Chondrocyte (in vitro differentiated cells): ENCODE measurements around the gene PITPNM2. TPM values are rescaled to one million over a fixed set of nuclear protein-coding genes. Genes with fewer than 3 reads are reported as not detected.
A peak's percentile ranks its signal among the peaks of the same experiment; 100 is the strongest.

ENCODE experiments used
- DNase-seq: peaks from one replicate; pipeline ENCODE4 v3.0.0; 2021; ENCODE audit warnings: mixed read lengths, low spot score
- H3K27ac Mint-ChIP-seq: one replicate; pipeline ENCODE4 v1.8.0; 2021; ENCODE audit warnings: mild to moderate bottlenecking, moderate library complexity, mixed read lengths; ENCODE audit not compliant: unreplicated experiment
- H3K27me3 Mint-ChIP-seq: 2 replicates; pipeline ENCODE4 v1.8.0; 2021; ENCODE audit warnings: low read depth, mixed read lengths
- H3K36me3 Mint-ChIP-seq: 2 replicates; pipeline ENCODE4 v1.8.0; 2021; ENCODE audit warnings: low read depth, mixed read lengths
- H3K4me1 Mint-ChIP-seq: 2 replicates; pipeline ENCODE4 v1.8.0; 2021; ENCODE audit warnings: low read depth, mild to moderate bottlenecking, mixed read lengths
- H3K4me3 Mint-ChIP-seq: one replicate; pipeline ENCODE4 v1.8.0; 2021; ENCODE audit warnings: mild to moderate bottlenecking, moderate library complexity, mixed read lengths; ENCODE audit not compliant: unreplicated experiment
- H3K9me3 Mint-ChIP-seq: 2 replicates; pipeline ENCODE4 v1.8.0; 2021; ENCODE audit warnings: low read depth, mixed read lengths
- long read RNA-seq: library from polyadenylated mRNA; stranded (forward); transcript quantifications from one replicate; pipeline ENCODE4 v2.0.0, GENCODE V29; 2021
- total RNA-seq: library from RNA; stranded (reverse); gene quantifications from 3 replicates; pipeline ENCODE4 v1.2.1, GENCODE V29; 2021
- TF ChIP-seq, protein P1 (sequence below): fragments of 200-600 bp; sonication (generic); IDR thresholded peaks from 2 replicates; pipeline ENCODE4 v1.5.0; 2021; ENCODE audit warnings: antibody characterized with exemption, mild to moderate bottlenecking, moderate library complexity

PITPNM2 gene
- 6.1 to 11.6 TPM (median 11.5 TPM) in 3 replicates for total RNA-seq
- long read RNA-seq, partial matches to known transcripts: 17 of 20 reads
- long read RNA-seq, other reads (novel, unspliced or antisense): 3 of 20 reads

DNA sequence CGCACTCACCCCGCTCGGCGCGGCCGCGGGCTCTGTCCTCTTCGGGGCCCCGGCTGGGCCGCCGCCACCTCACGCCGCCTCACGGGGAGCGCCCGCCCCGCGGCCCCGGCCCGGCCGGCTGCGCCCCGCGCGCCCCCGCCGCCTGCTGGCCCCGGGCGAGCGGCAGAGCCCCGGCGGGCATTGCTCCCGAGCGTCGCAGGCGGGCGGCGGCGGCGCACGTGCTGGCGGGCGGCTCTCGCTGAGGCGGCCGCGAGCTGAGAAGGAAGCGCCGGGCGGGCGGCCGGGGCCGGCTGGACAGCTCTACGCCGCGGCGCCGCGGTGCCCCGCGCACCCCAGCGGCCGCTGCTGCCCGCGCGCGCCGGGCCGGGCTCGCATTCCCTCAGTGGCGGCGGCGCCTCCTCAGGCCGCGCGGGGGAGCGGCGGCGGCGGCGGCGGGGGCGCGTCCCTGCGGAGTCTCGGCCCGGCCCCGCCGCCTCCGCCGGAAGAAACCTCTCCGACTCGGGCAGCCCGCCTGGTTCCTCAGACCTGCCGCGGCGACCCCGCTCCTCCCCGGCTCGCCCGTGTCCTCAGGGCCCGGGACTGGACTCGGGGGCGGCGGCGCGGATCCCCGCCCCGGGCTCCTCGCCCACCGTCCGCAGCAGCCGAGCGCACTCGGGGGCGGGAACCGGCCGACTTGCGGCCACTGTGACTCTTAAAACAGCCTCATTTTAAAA, at the start of gene PITPNM2:
PITPNM2 (minus strand) TSS at position 347 of the 713 bp plus-strand sequence. CDS start 116,500 bp downstream, outside the sequence.
- Mint-ChIP-seq H3K36me3 (no peaks in the 10 kb centered on the region), H3K4me3 (peak within 1 kb of the TSS; percentile 69), H3K9me3 (no peaks in the 10 kb centered on the region), H3K4me1 (peaks cover 14% of the 10 kb centered on the region), H3K27ac (peak within 1 kb of the TSS; percentile 57), H3K27me3 (no peaks in the 10 kb centered on the region)
- no peak for DNase-seq
- TF ChIP-seq, protein P1, sequence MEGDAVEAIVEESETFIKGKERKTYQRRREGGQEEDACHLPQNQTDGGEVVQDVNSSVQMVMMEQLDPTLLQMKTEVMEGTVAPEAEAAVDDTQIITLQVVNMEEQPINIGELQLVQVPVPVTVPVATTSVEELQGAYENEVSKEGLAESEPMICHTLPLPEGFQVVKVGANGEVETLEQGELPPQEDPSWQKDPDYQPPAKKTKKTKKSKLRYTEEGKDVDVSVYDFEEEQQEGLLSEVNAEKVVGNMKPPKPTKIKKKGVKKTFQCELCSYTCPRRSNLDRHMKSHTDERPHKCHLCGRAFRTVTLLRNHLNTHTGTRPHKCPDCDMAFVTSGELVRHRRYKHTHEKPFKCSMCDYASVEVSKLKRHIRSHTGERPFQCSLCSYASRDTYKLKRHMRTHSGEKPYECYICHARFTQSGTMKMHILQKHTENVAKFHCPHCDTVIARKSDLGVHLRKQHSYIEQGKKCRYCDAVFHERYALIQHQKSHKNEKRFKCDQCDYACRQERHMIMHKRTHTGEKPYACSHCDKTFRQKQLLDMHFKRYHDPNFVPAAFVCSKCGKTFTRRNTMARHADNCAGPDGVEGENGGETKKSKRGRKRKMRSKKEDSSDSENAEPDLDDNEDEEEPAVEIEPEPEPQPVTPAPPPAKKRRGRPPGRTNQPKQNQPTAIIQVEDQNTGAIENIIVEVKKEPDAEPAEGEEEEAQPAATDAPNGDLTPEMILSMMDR: peak; percentile 46

DNA sequence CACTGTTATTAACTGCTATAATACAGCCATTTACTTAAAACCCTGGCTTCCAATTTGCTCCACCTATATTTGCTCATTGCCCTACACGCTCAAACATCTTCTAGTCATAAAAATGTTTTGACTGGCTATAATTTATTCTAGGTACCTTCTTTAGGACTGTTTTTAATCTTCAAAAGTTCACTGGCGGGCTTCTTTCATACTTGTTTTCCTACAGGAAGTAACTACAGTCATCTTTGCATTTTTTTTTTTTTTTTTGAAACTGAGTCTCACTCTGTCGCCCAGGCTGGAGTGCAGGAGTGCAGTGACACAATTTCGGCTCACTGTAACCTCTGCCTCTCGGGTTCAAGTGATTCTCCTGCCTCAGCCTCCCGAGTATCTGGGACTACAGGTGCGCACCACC, 49.5 kb upstream of the PITPNM2 start:
- TF ChIP-seq, protein P1: no peak

DNA sequence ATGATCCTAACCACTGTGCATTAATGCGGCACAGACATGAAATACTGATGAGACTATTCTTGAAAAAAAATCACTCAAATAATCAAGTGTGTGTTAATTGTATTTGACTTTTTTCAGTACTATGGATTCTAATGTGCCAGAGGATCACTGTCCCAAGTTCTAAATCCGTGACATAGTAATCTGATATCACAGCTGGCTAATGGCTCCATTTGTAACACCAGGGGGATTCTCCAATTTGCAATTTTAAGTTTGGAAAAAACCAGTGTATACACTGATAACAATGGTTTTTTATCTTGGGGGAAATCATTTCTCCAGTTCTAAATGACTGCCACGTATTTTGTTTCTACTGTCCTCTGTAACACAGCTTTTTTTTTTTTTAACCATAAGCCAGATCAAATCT, 49.0 kb upstream of the PITPNM2 start:
- no peaks in the 10 kb centered on the region for H3K4me1 Mint-ChIP-seq
- H3K27me3 Mint-ChIP-seq: no peaks in the 10 kb centered on the region
- H3K4me3 Mint-ChIP-seq: no peak overlapping the region
- no peak for DNase-seq
- TF ChIP-seq, protein P1: no peak
- H3K27ac Mint-ChIP-seq: no peak overlapping the region
- H3K36me3 Mint-ChIP-seq: peaks cover 24% of the 10 kb centered on the region
- no peaks in the 10 kb centered on the region for H3K9me3 Mint-ChIP-seq

More for the DNA sequence above, 49.5 kb upstream of the PITPNM2 start:
- Mint-ChIP-seq H3K4me3 (no peak overlapping the region), H3K9me3 (no peaks in the 10 kb centered on the region), H3K27ac (no peak overlapping the region), H3K27me3 (no peaks in the 10 kb centered on the region), H3K36me3 (peaks cover 25% of the 10 kb centered on the region), H3K4me1 (no peaks in the 10 kb centered on the region)
- DNase-seq: no peak

GRCh38 chr12:123187637-123188036, 36.7 kb upstream of the PITPNM2 start:
- no peak for DNase-seq
- Mint-ChIP-seq H3K4me1 (no peaks in the 10 kb centered on the region), H3K4me3 (no peak overlapping the region), H3K27ac (no peak overlapping the region), H3K36me3 (peaks cover 16% of the 10 kb centered on the region), H3K27me3 (no peaks in the 10 kb centered on the region), H3K9me3 (no peaks in the 10 kb centered on the region)
- TF ChIP-seq, protein P1: no peak

- H3K36me3 Mint-ChIP-seq: peaks cover 13% of the 10 kb centered on the region
- TF ChIP-seq, protein P1: no peak
- DNase-seq: no peak
- no peak overlapping the region for H3K27ac Mint-ChIP-seq
- H3K4me1 Mint-ChIP-seq: no peaks in the 10 kb centered on the region
- H3K27me3 Mint-ChIP-seq: no peaks in the 10 kb centered on the region
- no peaks in the 10 kb centered on the region for H3K9me3 Mint-ChIP-seq
- no peak overlapping the region for H3K4me3 Mint-ChIP-seq
Measured at GRCh38 chr12:123180171-123180570, 29.3 kb upstream of the PITPNM2 start.
